ENCODE results near the gene FAM162A.

DNA sequence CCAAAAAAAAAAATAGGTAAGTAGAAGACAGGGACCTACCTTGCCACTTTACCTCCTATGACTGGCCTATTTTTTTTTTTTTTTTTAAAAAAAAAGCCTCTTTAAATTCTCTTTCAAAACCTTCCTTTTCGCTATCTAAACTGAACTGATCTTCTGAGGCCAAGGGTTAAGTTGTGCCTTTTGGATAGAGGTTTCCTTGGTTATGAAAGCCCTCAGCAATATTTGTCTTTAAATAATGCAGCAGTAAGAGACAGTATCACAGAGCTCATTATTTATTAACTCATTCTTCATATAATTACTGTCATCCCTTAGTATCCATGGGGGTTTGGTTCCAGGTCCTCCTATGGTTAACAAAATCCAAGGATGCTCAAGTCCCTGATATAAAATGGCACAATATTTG, 9.9 kb upstream of the FAM162A start:
- TF ChIP-seq, protein P1, sequence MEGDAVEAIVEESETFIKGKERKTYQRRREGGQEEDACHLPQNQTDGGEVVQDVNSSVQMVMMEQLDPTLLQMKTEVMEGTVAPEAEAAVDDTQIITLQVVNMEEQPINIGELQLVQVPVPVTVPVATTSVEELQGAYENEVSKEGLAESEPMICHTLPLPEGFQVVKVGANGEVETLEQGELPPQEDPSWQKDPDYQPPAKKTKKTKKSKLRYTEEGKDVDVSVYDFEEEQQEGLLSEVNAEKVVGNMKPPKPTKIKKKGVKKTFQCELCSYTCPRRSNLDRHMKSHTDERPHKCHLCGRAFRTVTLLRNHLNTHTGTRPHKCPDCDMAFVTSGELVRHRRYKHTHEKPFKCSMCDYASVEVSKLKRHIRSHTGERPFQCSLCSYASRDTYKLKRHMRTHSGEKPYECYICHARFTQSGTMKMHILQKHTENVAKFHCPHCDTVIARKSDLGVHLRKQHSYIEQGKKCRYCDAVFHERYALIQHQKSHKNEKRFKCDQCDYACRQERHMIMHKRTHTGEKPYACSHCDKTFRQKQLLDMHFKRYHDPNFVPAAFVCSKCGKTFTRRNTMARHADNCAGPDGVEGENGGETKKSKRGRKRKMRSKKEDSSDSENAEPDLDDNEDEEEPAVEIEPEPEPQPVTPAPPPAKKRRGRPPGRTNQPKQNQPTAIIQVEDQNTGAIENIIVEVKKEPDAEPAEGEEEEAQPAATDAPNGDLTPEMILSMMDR (IDR thresholded peaks at IDR 0.05; ENCODE audit: low read depth, low read length, poor library complexity, severe bottlenecking): no peak
- no peak for TF ChIP-seq EZH2phosphoT487 (IDR thresholded peaks at IDR 0.05; ENCODE audit: borderline replicate concordance, low read length)

Data from DOHH2 (cell line).